Right lobe of liver (tissue), 4 donors: ENCODE measurements around the gene ENOPH1.

Source experiments
- POLR2A ChIP-seq: fragments of 450-650 bp; IDR thresholded peaks from one replicate; pipeline ENCODE4 v1.6.1; 2017; ENCODE audit warnings: antibody characterized with exemption, mild to moderate bottlenecking
- TF ChIP-seq, protein P1 (sequence below), 4 donors: fragments of 200-600 bp in 3 of 4; fragments of 450-650 bp in 1 of 4; IDR thresholded peaks; one replicate each; pipeline versions ENCODE4 v1.5.1 to v1.8.0; 2016 to 2022; ENCODE audit warnings: antibody characterized with exemption in 4 of 4, mild to moderate bottlenecking in 2 of 4
- donor health status: DM: no; HTN: no; CAD: no.
- donor health status: DM: no; HTN: no; CAD: no.
- donor health status: DM: no; HTN: yes; CAD: no.

DNA sequence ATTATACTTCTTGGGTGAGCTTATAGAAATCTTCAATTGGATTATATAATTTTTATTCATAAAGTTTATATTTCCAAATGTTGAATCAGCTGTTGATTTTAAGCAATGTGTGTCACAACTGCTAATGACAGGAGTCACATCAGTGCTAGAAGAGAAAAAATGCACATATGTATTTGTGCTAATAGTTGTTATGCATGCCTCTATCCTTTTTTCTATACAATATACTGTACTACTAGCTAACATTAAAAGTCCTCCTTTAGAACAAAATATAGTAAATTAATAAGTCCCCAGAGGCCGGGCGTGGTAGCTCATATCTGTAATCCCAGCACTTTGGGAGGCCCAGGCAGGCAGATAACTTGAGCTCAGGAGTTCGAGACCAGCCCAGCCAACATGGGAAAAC, 32.9 kb upstream of the ENOPH1 start:
- TF ChIP-seq, protein P1, sequence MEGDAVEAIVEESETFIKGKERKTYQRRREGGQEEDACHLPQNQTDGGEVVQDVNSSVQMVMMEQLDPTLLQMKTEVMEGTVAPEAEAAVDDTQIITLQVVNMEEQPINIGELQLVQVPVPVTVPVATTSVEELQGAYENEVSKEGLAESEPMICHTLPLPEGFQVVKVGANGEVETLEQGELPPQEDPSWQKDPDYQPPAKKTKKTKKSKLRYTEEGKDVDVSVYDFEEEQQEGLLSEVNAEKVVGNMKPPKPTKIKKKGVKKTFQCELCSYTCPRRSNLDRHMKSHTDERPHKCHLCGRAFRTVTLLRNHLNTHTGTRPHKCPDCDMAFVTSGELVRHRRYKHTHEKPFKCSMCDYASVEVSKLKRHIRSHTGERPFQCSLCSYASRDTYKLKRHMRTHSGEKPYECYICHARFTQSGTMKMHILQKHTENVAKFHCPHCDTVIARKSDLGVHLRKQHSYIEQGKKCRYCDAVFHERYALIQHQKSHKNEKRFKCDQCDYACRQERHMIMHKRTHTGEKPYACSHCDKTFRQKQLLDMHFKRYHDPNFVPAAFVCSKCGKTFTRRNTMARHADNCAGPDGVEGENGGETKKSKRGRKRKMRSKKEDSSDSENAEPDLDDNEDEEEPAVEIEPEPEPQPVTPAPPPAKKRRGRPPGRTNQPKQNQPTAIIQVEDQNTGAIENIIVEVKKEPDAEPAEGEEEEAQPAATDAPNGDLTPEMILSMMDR (IDR thresholded peaks at IDR 0.05) = no peak
- no peak for TF ChIP-seq POLR2A
